ENCODE data around the gene PAK6. TPM values are rescaled to one million over a fixed set of nuclear protein-coding genes. Genes with fewer than 3 reads are reported as not detected.

PAK6 gene
- polyA plus RNA-seq, 3 donors: 0.03 TPM; not detected in 2

GRCh38 chr15:40305281-40305680 lies 66.4 kb downstream of the PAK6 start:
- peak overlapping the region; percentile 97 for H3K4me2 ChIP-seq (replicated peaks; ENCODE audit: extremely low read depth, low read length, poor library complexity, severe bottlenecking)
- H3K4me3 ChIP-seq (replicated peaks in 1 of 3; ENCODE audit: low read depth in 2 of 3, low read length in 3 of 3): peak overlapping the region in 1 of 3 experiments; percentile 3
- Mint-ChIP-seq H3K36me3 (peaks cover 41 to 54% of the 10 kb centered on the region in 2 donors), H3K4me1 (peaks cover 81% of the 10 kb centered on the region), H3K27me3 (ENCODE audit: low read depth in 3 of 3) (peaks cover 0 to 2% (median 0%) of the 10 kb centered on the region in 3 donors), H3K27ac (no peak overlapping the region), H3K9me3 (no peaks in the 10 kb centered on the region), H3K4me3 (peak overlapping the region; percentile 11 to 62)
- DNase-seq: no peak
- peaks cover 90% of the 10 kb centered on the region for H3K79me2 ChIP-seq (ENCODE audit: insufficient read depth, low read length)
- WGBS (ENCODE audit: insufficient coverage): 100% methylated on average over 2 of the region's 4 CpGs
- H3K9ac ChIP-seq (ENCODE audit: insufficient read depth, low read length, poor library complexity, severe bottlenecking): no peak overlapping the region
- intact Hi-C loops (cut with micrococcal nuclease): no loop called here
- H3K27ac ChIP-seq (ENCODE audit: low read depth in 1 of 2, low read length in 2 of 2): peak overlapping the region in 1 of 2 donors; percentile 75
- H3K36me3 ChIP-seq (replicated peaks in 1 of 2; ENCODE audit: control insufficient read depth in 1 of 2, insufficient read depth in 2 of 2, low read length in 2 of 2): peaks cover 43 to 56% of the 10 kb centered on the region in 2 donors
- H2AFZ ChIP-seq (ENCODE audit: insufficient read depth, low read depth, low read length, poor library complexity, severe bottlenecking): no peak overlapping the region
- TF ChIP-seq CTCF (IDR thresholded peaks at IDR 0.05): no peak
- H3K9me3 ChIP-seq (replicated peaks in 1 of 2; ENCODE audit: control insufficient read depth in 1 of 2, insufficient read depth in 1 of 2, low read length in 2 of 2): no peaks in the 10 kb centered on the region
- no peaks in the 10 kb centered on the region for H3K27me3 ChIP-seq (ENCODE audit: control insufficient read depth in 2 of 2, insufficient read depth in 2 of 2, low read length in 2 of 2)
- peaks cover 65 to 86% of the 10 kb centered on the region in 2 donors for H3K4me1 ChIP-seq (ENCODE audit: control insufficient read depth in 1 of 2, insufficient read depth in 2 of 2, low read length in 2 of 2)
- H4K20me1 ChIP-seq (ENCODE audit: insufficient read depth, low read length): peaks cover 71% of the 10 kb centered on the region

- H3K4me2 ChIP-seq (replicated peaks; ENCODE audit: extremely low read depth, low read length, poor library complexity, severe bottlenecking): peak overlapping the region; percentile 97
- H3K4me3 Mint-ChIP-seq: peak overlapping the region; percentile 94 to 99
- peak overlapping the region; percentile 75 to 87 for H3K27ac ChIP-seq (ENCODE audit: low read depth in 1 of 2, low read length in 2 of 2)
- H3K4me1 ChIP-seq (ENCODE audit: control insufficient read depth in 1 of 2, insufficient read depth in 2 of 2, low read length in 2 of 2): peaks cover 60 to 81% of the 10 kb centered on the region in 2 donors
- TF ChIP-seq CTCF (IDR thresholded peaks at IDR 0.05): no peak
- H2AFZ ChIP-seq (ENCODE audit: insufficient read depth, low read depth, low read length, poor library complexity, severe bottlenecking): peak overlapping the region; percentile 76
- peaks cover 0 to 2% (median 0%) of the 10 kb centered on the region in 3 donors for H3K27me3 Mint-ChIP-seq (ENCODE audit: low read depth in 3 of 3)
- WGBS (ENCODE audit: insufficient coverage): 0% methylated on average over 5 of the region's 5 CpGs
- H3K9me3 ChIP-seq (replicated peaks in 1 of 2; ENCODE audit: control insufficient read depth in 1 of 2, insufficient read depth in 1 of 2, low read length in 2 of 2): no peaks in the 10 kb centered on the region
- intact Hi-C loops (cut with micrococcal nuclease): no loop called here
- peaks cover 60% of the 10 kb centered on the region for H4K20me1 ChIP-seq (ENCODE audit: insufficient read depth, low read length)
- H3K4me3 ChIP-seq (replicated peaks in 1 of 3; ENCODE audit: low read depth in 2 of 3, low read length in 3 of 3): peak overlapping the region; percentile 80 to 99 (median 89)
- peak overlapping the region; percentile 73 for H3K9ac ChIP-seq (ENCODE audit: insufficient read depth, low read length, poor library complexity, severe bottlenecking)
- H3K27ac Mint-ChIP-seq: peak overlapping the region; percentile 86 to 95 (median 93)
- peaks cover 32 to 45% of the 10 kb centered on the region in 2 donors for H3K36me3 Mint-ChIP-seq
- H3K79me2 ChIP-seq (ENCODE audit: insufficient read depth, low read length): peaks cover 80% of the 10 kb centered on the region
- peaks cover 33 to 45% of the 10 kb centered on the region in 2 donors for H3K36me3 ChIP-seq (replicated peaks in 1 of 2; ENCODE audit: control insufficient read depth in 1 of 2, insufficient read depth in 2 of 2, low read length in 2 of 2)
- H3K9me3 Mint-ChIP-seq: no peaks in the 10 kb centered on the region
- no peaks in the 10 kb centered on the region for H3K27me3 ChIP-seq (ENCODE audit: control insufficient read depth in 2 of 2, insufficient read depth in 2 of 2, low read length in 2 of 2)
- peaks cover 75% of the 10 kb centered on the region for H3K4me1 Mint-ChIP-seq
- DNase-seq: peak; percentile 50 to 68 (median 63)
These were observed 67.5 kb downstream of the PAK6 start for GRCh38 chr15:40306371-40306770.
